H9 (cell line): ENCODE data around the gene DOCK2. TPM values are rescaled to one million over a fixed set of nuclear protein-coding genes. Genes with fewer than 3 reads are reported as not detected.

Experiments
- DNase-seq: peaks from one replicate; pipeline ENCODE4 v3.0.0-alpha.2; 2017
- H2AFZ ChIP-seq: one replicate; pipeline ENCODE4 v1.6.1; 2013; ENCODE audit warnings: mild to moderate bottlenecking, low read length, control low read depth, moderate library complexity
- H2AK5ac ChIP-seq: 2 replicates; pipeline ENCODE4 v1.6.1; 2013; ENCODE audit warnings: low read length, control low read depth, mixed read lengths; ENCODE audit not compliant: insufficient read length
- H2BK120ac ChIP-seq: one replicate; pipeline ENCODE4 v1.6.1; 2013; ENCODE audit warnings: low read depth, mild to moderate bottlenecking, low read length, control low read depth, inconsistent platforms; ENCODE audit not compliant: poor library complexity, severe bottlenecking
- H2BK12ac ChIP-seq: 2 replicates; pipeline ENCODE4 v1.6.1; 2013; ENCODE audit warnings: low read length, control low read depth, mixed read lengths, low read depth; ENCODE audit not compliant: insufficient read length
- H2BK15ac ChIP-seq: 2 replicates; pipeline ENCODE4 v1.6.1; 2013; ENCODE audit warnings: low read depth, low read length, control low read depth
- H2BK20ac ChIP-seq: one replicate; pipeline ENCODE4 v1.6.1; 2013; ENCODE audit warnings: low read depth, mild to moderate bottlenecking, low read length, control low read depth, inconsistent platforms; ENCODE audit not compliant: poor library complexity, severe bottlenecking
- H2BK5ac ChIP-seq: 2 replicates; pipeline ENCODE4 v1.6.1; 2013; ENCODE audit warnings: low read length, control low read depth, mixed read lengths; ENCODE audit not compliant: insufficient read length
- H3K14ac ChIP-seq: 2 replicates; pipeline ENCODE4 v1.6.1; 2013; ENCODE audit warnings: low read length, control low read depth; ENCODE audit not compliant: insufficient read depth
- H3K18ac ChIP-seq: 2 replicates; pipeline ENCODE4 v1.6.1; 2013; ENCODE audit warnings: low read depth, mild to moderate bottlenecking, mixed read lengths, low read length, control low read depth; ENCODE audit not compliant: insufficient read length
- H3K23ac ChIP-seq: 2 replicates; pipeline ENCODE4 v1.6.1; 2013; ENCODE audit warnings: low read length, control low read depth, mixed read lengths, low read depth; ENCODE audit not compliant: insufficient read length
- H3K23me2 ChIP-seq: 2 replicates; pipeline ENCODE4 v1.6.1; 2013; ENCODE audit warnings: low read depth, mild to moderate bottlenecking, mixed read lengths, low read length, control low read depth; ENCODE audit not compliant: insufficient read length, poor library complexity, severe bottlenecking
- H3K27ac ChIP-seq: 2 replicates; pipeline ENCODE4 v1.5.1; 2013; ENCODE audit warnings: low read length, control low read depth, mixed read lengths, low read depth; ENCODE audit not compliant: insufficient read length
- H3K27me3 ChIP-seq: 2 replicates; pipeline ENCODE4 v1.6.1; 2013; ENCODE audit warnings: low read length, control low read depth, inconsistent platforms; ENCODE audit not compliant: insufficient read depth
- H3K4ac ChIP-seq: 2 replicates; pipeline ENCODE4 v1.6.1; 2013; ENCODE audit warnings: low read depth, mild to moderate bottlenecking, control low read depth, inconsistent platforms, low read length, moderate library complexity
- H3K4me1 ChIP-seq: 2 replicates; pipeline ENCODE4 v1.6.1; 2013; ENCODE audit warnings: low read length, control low read depth, inconsistent platforms; ENCODE audit not compliant: insufficient read depth
- H3K4me2 ChIP-seq: 2 replicates; pipeline ENCODE4 v1.6.1; 2013; ENCODE audit warnings: low read length, control low read depth, mixed read lengths; ENCODE audit not compliant: insufficient read length, insufficient read depth
- H3K56ac ChIP-seq: 2 replicates; pipeline ENCODE4 v1.6.1; 2013; ENCODE audit warnings: low read depth, mild to moderate bottlenecking, mixed read lengths, low read length, control low read depth; ENCODE audit not compliant: insufficient read length
- H3K79me1 ChIP-seq: 2 replicates; pipeline ENCODE4 v1.6.1; 2013; ENCODE audit warnings: low read depth, mild to moderate bottlenecking, moderate library complexity, low read length, control low read depth, inconsistent platforms; ENCODE audit not compliant: insufficient read depth, poor library complexity, severe bottlenecking
- H3K79me2 ChIP-seq: 2 replicates; pipeline ENCODE4 v1.6.1; 2013; ENCODE audit warnings: low read length, control low read depth, inconsistent platforms; ENCODE audit not compliant: insufficient read depth
- H3K9ac ChIP-seq: 2 replicates; pipeline ENCODE4 v1.6.1; 2013; ENCODE audit warnings: low read length, control low read depth, mixed read lengths; ENCODE audit not compliant: insufficient read length; ENCODE audit errors: extremely low read depth
- H3K9me3 ChIP-seq: one replicate; pipeline ENCODE4 v1.6.1; 2013; ENCODE audit warnings: low read depth, low read length, inconsistent platforms; ENCODE audit not compliant: control insufficient read depth
- H3T11ph ChIP-seq: one replicate; pipeline ENCODE4 v1.6.1; 2013; ENCODE audit warnings: mild to moderate bottlenecking, low read length, control low read depth, inconsistent platforms
- H4K20me1 ChIP-seq: one replicate; pipeline ENCODE4 v1.6.1; 2013; ENCODE audit not compliant: control insufficient read depth, insufficient read length, insufficient read depth
- H4K5ac ChIP-seq: 2 replicates; pipeline ENCODE4 v1.6.1; 2013; ENCODE audit warnings: low read depth, mild to moderate bottlenecking, mixed read lengths, low read length, control low read depth; ENCODE audit not compliant: insufficient read length
- H4K8ac ChIP-seq: replicated peaks from 2 replicates; pipeline ENCODE4 v1.6.1; 2013; ENCODE audit warnings: low read length, control low read depth, mixed read lengths, low read depth; ENCODE audit not compliant: insufficient read length
- H4K91ac ChIP-seq: 2 replicates; pipeline ENCODE4 v1.6.1; 2013; ENCODE audit warnings: low read depth, mild to moderate bottlenecking, moderate library complexity, mixed read lengths, low read length, control low read depth; ENCODE audit not compliant: insufficient read length
- H3K27ac Mint-ChIP-seq, 3 experiments: 2 replicates in 2 of 3; 3 replicates in 1 of 3; pipeline ENCODE4 v1.8.0; 2020 to 2021; ENCODE audit warnings: mixed read lengths in 3 of 3, mild to moderate bottlenecking in 1 of 3, moderate library complexity in 1 of 3
- H3K27me3 Mint-ChIP-seq: 2 replicates; pipeline ENCODE4 v1.8.0; 2021; ENCODE audit warnings: low read depth, mild to moderate bottlenecking, moderate library complexity, mixed read lengths
- H3K36me3 Mint-ChIP-seq, 3 experiments: 2 replicates in 2 of 3; 3 replicates in 1 of 3; pipeline ENCODE4 v1.8.0; 2020 to 2021; ENCODE audit warnings: low read depth in 3 of 3, mixed read lengths in 3 of 3; ENCODE audit not compliant: insufficient read depth in 1 of 3
- H3K4me1 Mint-ChIP-seq, 2 experiments: 2 replicates each; pipeline ENCODE4 v1.8.0; 2020; ENCODE audit warnings: mixed read lengths in 2 of 2
- H3K4me3 Mint-ChIP-seq, 2 experiments: 2 replicates in 1 of 2; 3 replicates in 1 of 2; pipeline ENCODE4 v1.8.0; 2020 to 2021; ENCODE audit warnings: mild to moderate bottlenecking in 2 of 2, mixed read lengths in 2 of 2, moderate library complexity in 1 of 2
- H3K9me3 Mint-ChIP-seq, 2 experiments: 2 replicates in 1 of 2; 3 replicates in 1 of 2; pipeline ENCODE4 v1.8.0; 2020; ENCODE audit warnings: mild to moderate bottlenecking in 2 of 2, mixed read lengths in 2 of 2, moderate library complexity in 1 of 2
- CTCF ChIP-seq: fragments of 200-600 bp; sonication (generic); conservative IDR thresholded peaks from 3 replicates; pipeline ENCODE4 v1.8.0; 2021; ENCODE audit warnings: antibody characterized with exemption, mild to moderate bottlenecking
- WGBS: extraction: QIAGEN DNeasy Blood & Tissue Kit; methylation state at CpG from one replicate; pipeline ENCODE4 v1.1.7; 2013; ENCODE audit warnings: missing lambda C conversion rate, low lambda C conversion rate, mixed read lengths; ENCODE audit not compliant: insufficient read length; ENCODE audit errors: extremely low coverage; 5-methylcytosine and 5-hydroxymethylcytosine counted together
- total RNA-seq: library from RNA; stranded (reverse); gene quantifications from 2 replicates; pipeline ENCODE4 v1.2.1, GENCODE V29; 2021

DOCK2 gene
- total RNA-seq, 1 experiment from 2014 or later, result 7.8 TPM

GRCh38 chr5:169938439-169938838 lies 301.4 kb downstream of the DOCK2 start:
- Mint-ChIP-seq H3K9me3 (no peaks in the 10 kb centered on the region), H3K36me3 (no peaks in the 10 kb centered on the region), H3K4me1 (peaks cover 0 to 4% of the 10 kb centered on the region in 2 experiments; a peak in 1 of 4 replicates), H3K27ac (no peak overlapping the region), H3K27me3 (no peaks in the 10 kb centered on the region; the same call in 1 of the 2 replicates), H3K4me3 (no peak overlapping the region)
- H3K4me1 ChIP-seq, result no peaks in the 10 kb centered on the region
- H3K79me1 ChIP-seq, result no peaks in the 10 kb centered on the region
- H3K4me2 ChIP-seq, result no peak overlapping the region
- H3K14ac ChIP-seq, result no peak overlapping the region
- no peak overlapping the region for H3K56ac ChIP-seq
- H4K5ac ChIP-seq, result no peak overlapping the region
- H4K20me1 ChIP-seq, result no peaks in the 10 kb centered on the region
- H2BK5ac ChIP-seq, result no peak overlapping the region
- no peak overlapping the region for H3K18ac ChIP-seq
- H3K79me2 ChIP-seq, result no peaks in the 10 kb centered on the region
- no peak overlapping the region for H4K8ac ChIP-seq
- no peaks in the 10 kb centered on the region for H3K27me3 ChIP-seq
- WGBS, result no CpG with 5 or more reads among the region's 2 CpGs
- H2BK120ac ChIP-seq, result no peak overlapping the region
- no peak overlapping the region for H3K27ac ChIP-seq
- no peaks in the 10 kb centered on the region for H3K9me3 ChIP-seq
- H3K4ac ChIP-seq, result no peak overlapping the region
- H3T11ph ChIP-seq, result no peak overlapping the region
- H2AK5ac ChIP-seq, result no peak overlapping the region
- no peak for DNase-seq
- no peak overlapping the region for H3K9ac ChIP-seq
- H3K23me2 ChIP-seq, result no peaks in the 10 kb centered on the region
- H4K91ac ChIP-seq, result no peak overlapping the region
- TF ChIP-seq CTCF, result no peak
- no peak overlapping the region for H2BK12ac ChIP-seq
- no peak overlapping the region for H2BK20ac ChIP-seq
- no peak overlapping the region for H2AFZ ChIP-seq
- H3K23ac ChIP-seq, result no peak overlapping the region
- H2BK15ac ChIP-seq, result no peak overlapping the region
